Epithelial cell of proximal tubule (primary cell): ENCODE results near the gene TMEM123. TPM values are rescaled to one million over a fixed set of nuclear protein-coding genes. Genes with fewer than 3 reads are reported as not detected.
A peak's percentile ranks its signal among the peaks of the same experiment; 100 is the strongest.
"Not testable (repeated sequence)": the region's sequence is repeated elsewhere in the genome, so short reads cannot be mapped to it uniquely, and the experiment has no call there.

Experiments
- DNase-seq: peaks from one replicate; pipeline ENCODE4 v3.0.0-alpha.2; 2011; ENCODE audit warnings: low read depth
- H3K4me3 ChIP-seq: 2 replicates; pipeline ENCODE4 v1.5.1; 2011; ENCODE audit warnings: low read depth, mild to moderate bottlenecking, low read length
- total RNA-seq: library from RNA; depleted of rRNA; stranded (reverse); fragments of >200 nt; gene quantifications from 2 replicates; pipeline ENCODE4 v1.2.3, GENCODE V29; 2015
- TF ChIP-seq, protein P1 (sequence below): conservative IDR thresholded peaks from 2 replicates; pipeline ENCODE4 v1.5.1; 2012; ENCODE audit warnings: low read depth, mild to moderate bottlenecking, low read length

TMEM123 gene
- total RNA-seq, 1 donor from 2014 or later = 137 TPM

DNA sequence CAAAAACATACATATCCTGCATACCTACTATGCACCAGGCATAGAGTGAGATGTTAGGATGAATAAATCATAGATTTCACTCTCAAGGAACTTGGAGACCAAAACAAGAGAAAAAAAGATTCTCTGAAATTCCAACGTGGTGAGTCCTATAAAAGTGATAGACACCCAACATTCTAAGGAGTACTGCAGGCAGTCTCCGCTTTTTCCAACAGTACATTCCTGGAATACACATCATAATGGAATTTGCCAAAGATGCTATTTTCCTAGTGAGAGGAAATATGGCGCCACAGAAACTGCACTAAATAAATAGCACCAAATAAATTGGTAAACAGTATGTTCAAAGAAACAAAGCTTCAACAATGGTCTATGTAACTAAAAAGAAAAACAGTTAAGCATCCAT, 6.0 kb downstream of the TMEM123 start:
- TF ChIP-seq, protein P1, sequence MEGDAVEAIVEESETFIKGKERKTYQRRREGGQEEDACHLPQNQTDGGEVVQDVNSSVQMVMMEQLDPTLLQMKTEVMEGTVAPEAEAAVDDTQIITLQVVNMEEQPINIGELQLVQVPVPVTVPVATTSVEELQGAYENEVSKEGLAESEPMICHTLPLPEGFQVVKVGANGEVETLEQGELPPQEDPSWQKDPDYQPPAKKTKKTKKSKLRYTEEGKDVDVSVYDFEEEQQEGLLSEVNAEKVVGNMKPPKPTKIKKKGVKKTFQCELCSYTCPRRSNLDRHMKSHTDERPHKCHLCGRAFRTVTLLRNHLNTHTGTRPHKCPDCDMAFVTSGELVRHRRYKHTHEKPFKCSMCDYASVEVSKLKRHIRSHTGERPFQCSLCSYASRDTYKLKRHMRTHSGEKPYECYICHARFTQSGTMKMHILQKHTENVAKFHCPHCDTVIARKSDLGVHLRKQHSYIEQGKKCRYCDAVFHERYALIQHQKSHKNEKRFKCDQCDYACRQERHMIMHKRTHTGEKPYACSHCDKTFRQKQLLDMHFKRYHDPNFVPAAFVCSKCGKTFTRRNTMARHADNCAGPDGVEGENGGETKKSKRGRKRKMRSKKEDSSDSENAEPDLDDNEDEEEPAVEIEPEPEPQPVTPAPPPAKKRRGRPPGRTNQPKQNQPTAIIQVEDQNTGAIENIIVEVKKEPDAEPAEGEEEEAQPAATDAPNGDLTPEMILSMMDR = no peak
- peak; percentile 37 for DNase-seq

DNA sequence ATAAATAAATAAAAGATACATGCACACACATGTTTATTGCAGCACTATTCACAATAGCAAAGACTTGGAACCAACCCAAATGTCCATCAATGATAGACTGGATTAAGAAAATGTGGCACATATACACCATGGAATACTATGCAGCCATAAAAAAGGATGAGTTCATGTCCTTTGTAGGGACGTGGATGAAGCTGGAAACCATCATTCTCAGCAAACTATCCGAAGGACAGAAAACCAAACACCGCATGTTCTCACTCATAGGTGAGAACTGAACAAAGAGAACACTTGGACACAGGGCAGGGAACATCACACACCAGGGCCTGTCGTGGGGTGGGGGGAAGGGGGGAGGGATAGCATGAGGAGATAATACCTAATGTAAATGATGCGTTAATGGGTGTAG, 7.9 kb downstream of the TMEM123 start:
- not testable (repeated sequence) for H3K4me3 ChIP-seq, DNase-seq

More for the DNA sequence above, 6.0 kb downstream of the TMEM123 start:
- H3K4me3 ChIP-seq = no peak overlapping the region

DNA sequence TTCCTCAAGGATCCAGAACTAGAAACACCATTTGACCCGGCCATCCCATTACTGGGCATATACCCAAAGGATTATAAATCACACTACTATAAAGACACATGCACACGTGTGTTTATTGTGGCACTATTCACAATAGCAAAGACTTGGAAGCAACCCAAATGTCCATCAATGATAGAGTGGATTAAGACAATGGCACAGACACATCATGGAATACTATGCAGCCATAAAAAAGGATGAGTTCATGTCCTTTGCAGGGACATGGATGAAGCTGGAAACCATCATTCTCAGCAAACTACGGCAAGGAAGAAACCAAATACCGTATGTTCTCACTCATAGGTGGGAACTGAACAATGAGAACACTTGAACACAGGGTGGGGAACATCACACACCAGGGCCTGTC, 8.4 kb downstream of the TMEM123 start:
- DNase-seq = not testable (repeated sequence)

DNA sequence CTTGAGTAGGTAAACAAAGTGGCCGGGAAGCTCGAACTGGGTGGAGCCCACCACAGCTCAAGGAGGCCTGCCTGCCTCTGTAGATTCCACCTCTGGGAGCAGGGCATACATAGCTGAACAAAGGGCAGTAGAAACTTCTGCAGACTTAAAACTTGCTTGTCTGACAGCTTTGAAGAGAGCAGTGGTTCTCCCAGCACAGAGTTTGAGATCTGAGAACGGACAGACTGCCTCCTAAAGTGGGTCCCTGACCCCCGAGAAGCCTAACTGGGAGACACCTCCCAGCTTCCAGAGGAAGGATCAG, 13.6 kb downstream of the TMEM123 start:
- not testable (repeated sequence) for H3K4me3 ChIP-seq, DNase-seq

More for the DNA sequence above, 8.4 kb downstream of the TMEM123 start:
- H3K4me3 ChIP-seq = not testable (repeated sequence)

DNA sequence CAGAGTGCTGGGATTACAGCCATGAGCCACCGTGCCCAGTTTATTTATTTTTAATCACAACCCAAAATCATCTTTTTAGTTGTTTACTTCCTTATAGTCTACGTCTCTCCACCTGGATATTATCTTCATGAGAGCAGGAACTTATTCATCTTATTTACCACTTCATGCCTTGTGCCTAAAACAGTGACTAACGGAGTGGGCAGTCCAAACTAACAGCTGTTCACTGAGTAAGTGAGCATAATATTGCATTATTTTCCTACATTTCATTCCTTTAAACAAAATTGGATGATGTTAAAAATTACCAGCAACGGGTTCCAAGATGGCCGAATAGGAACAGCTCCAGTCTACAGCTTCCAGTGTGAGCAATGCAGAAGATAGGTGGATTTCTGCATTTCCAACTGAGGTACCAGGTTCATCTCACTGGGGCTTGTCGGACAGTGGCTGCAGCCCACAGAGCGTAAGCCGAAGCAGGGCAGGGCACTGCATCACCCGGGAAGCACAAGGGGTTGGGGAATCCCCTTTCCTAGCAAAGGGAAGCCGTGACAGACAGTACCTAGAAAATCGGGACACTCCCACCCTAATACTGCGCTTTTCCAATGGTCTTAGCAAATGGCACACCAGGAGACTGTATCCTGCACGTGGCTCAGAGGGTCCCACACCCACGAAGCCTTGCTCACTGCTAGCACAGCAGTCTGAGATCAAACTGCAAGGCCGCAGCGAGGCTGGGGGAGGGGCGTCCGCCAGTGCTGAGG, 14.1 kb downstream of the TMEM123 start:
- TF ChIP-seq, protein P1 = no peak
- no peak overlapping the region for H3K4me3 ChIP-seq
- DNase-seq = no peak

DNA sequence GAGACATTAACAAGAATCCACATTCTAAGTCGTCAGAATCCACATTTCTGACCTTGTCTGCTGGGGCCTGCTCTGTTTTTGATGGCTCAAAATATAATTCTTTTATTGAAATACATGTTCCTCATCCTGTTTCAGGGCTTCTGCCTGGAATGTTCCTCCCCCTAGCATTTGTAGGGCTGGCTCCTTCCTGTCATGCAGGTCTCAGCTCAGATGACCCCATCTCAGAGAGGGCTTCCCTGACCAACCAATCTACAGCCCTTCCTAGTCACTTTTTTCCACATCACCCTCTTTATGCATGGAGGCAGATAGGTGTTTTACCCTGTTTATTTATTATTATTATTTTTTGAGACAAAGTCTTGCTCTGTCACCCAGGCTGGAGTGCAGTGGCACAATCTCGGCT, 14.8 kb downstream of the TMEM123 start:
- DNase-seq = no peak
- TF ChIP-seq, protein P1 = no peak

DNA sequence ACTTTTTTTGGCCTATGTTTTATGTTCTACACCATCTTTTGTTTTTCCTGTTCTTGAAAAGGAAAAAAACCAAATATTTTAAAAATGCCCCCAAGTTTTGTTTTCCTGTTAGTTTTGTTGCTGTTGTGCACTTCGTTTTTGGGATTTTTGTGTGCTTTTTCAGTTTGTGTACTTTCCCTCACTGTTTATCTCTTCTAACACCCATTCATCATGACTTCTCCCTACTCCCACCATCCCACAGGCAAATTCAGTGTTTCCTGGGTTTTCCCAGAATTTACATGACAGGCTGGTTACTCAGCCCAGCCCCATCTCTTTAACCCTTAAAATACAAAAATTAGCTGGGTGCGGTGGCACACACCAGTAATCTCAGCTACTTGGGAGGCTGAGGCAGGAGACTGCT, 15.6 kb downstream of the TMEM123 start:
- H3K4me3 ChIP-seq = no peak overlapping the region
- no peak for DNase-seq
- TF ChIP-seq, protein P1 = no peak

More for the DNA sequence above, 14.8 kb downstream of the TMEM123 start:
- H3K4me3 ChIP-seq = no peak overlapping the region

DNA sequence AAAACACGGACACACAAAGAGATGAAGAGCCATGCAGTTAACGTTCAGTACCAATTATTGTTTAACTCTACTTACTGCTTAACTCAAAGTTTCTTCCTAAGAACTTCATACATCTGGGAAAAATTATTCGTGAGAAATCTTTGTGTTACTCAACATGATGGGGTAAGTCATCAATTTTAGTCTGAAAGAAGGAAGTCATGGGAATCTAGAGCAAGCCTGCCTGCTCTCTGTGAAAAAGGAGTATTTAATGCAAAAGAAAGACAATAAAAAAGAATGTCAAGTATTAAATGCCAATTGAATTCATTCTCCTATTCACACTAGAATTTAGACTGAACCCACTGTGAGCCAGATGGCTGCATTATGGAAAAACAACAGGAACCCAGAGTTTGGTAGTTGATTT, 16.0 kb downstream of the TMEM123 start:
- TF ChIP-seq, protein P1 = no peak
- DNase-seq = no peak

More for the DNA sequence above, 16.0 kb downstream of the TMEM123 start:
- H3K4me3 ChIP-seq = no peak overlapping the region
